Mesothelial cell of epicardium (in vitro differentiated cells): ENCODE measurements around the gene OR2V2. TPM values are rescaled to one million over a fixed set of nuclear protein-coding genes. Genes with fewer than 3 reads are reported as not detected.

Source experiments
- DNase-seq, 2 experiments: peaks; one replicate each; pipeline ENCODE4 v3.0.0; 2021; ENCODE audit warnings: low spot score in 2 of 2; ENCODE audit not compliant: unreplicated experiment in 2 of 2
- H3K27ac Mint-ChIP-seq: 2 replicates; pipeline ENCODE4 v1.8.0; 2021; ENCODE audit warnings: mixed read lengths
- H3K27me3 Mint-ChIP-seq: 2 replicates; pipeline ENCODE4 v1.8.0; 2021; ENCODE audit warnings: low read depth, mixed read lengths
- H3K36me3 Mint-ChIP-seq: 2 replicates; pipeline ENCODE4 v1.8.0; 2021; ENCODE audit warnings: mixed read lengths
- H3K4me1 Mint-ChIP-seq: 2 replicates; pipeline ENCODE4 v1.8.0; 2021; ENCODE audit warnings: mixed read lengths
- H3K4me3 Mint-ChIP-seq: 2 replicates; pipeline ENCODE4 v1.8.0; 2021; ENCODE audit warnings: mild to moderate bottlenecking, moderate library complexity, mixed read lengths
- H3K9me3 Mint-ChIP-seq: 2 replicates; pipeline ENCODE4 v1.8.0; 2021; ENCODE audit warnings: mixed read lengths
- total RNA-seq: library from RNA; stranded (reverse); gene quantifications from 3 replicates; pipeline ENCODE4 v1.2.1, GENCODE V29; 2021
- TF ChIP-seq, protein P1 (sequence below): fragments of 200-600 bp; sonication (generic); IDR thresholded peaks from one replicate; pipeline ENCODE4 v1.5.0; 2021; ENCODE audit warnings: antibody characterized with exemption; ENCODE audit not compliant: unreplicated experiment

The OR2V2 gene
- total RNA-seq, 1 donor from 2014 or later, result not detected

DNA sequence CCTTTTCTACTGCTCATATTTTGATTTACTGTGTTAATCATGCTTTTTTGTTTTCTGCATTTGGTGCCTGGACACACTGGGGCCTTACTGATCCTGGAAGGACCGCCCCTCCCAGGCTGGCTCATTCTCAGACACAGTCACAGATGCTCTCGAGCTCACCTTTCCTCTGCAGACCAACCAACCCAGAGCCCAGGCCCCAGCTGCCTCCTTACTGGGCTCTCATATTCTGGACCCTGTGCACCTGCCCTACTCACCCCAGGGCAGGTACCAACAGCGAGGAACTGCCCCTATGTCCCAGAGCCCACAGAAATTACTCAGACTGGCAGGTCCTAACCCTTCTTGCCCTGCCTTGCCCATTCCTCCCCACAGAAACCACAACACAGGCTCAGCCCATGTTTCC is 6.6 kb upstream of the OR2V2 start:
- no peak overlapping the region for H3K4me3 Mint-ChIP-seq
- TF ChIP-seq, protein P1, sequence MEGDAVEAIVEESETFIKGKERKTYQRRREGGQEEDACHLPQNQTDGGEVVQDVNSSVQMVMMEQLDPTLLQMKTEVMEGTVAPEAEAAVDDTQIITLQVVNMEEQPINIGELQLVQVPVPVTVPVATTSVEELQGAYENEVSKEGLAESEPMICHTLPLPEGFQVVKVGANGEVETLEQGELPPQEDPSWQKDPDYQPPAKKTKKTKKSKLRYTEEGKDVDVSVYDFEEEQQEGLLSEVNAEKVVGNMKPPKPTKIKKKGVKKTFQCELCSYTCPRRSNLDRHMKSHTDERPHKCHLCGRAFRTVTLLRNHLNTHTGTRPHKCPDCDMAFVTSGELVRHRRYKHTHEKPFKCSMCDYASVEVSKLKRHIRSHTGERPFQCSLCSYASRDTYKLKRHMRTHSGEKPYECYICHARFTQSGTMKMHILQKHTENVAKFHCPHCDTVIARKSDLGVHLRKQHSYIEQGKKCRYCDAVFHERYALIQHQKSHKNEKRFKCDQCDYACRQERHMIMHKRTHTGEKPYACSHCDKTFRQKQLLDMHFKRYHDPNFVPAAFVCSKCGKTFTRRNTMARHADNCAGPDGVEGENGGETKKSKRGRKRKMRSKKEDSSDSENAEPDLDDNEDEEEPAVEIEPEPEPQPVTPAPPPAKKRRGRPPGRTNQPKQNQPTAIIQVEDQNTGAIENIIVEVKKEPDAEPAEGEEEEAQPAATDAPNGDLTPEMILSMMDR, result no peak
- no peaks in the 10 kb centered on the region for H3K36me3 Mint-ChIP-seq
- H3K27ac Mint-ChIP-seq, result no peak overlapping the region
- no peaks in the 10 kb centered on the region for H3K4me1 Mint-ChIP-seq
- peaks cover 25% of the 10 kb centered on the region for H3K9me3 Mint-ChIP-seq
- peaks cover 44% of the 10 kb centered on the region for H3K27me3 Mint-ChIP-seq
- DNase-seq, result no peak

DNA sequence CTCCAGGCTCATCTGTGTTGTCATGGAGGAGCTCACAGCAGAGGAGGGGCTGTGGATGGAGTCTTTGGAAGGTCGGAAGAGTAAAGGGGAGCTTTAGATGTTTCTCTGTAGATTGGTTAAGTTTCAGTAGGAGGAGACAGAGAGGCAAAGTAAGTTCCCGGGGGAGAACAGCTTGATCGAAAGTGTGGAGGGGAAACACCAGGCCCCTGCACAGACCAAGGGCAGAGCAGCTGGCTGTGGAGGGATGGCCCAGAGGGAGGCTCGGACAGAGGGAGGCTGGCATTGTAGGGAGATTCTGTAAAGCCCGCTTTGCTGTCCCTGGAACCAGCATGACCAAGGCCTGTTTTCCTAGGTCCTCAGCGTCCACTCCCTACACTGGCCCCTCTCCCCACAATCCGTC is 5.3 kb upstream of the OR2V2 start:
- Mint-ChIP-seq H3K27ac (no peak overlapping the region), H3K36me3 (no peaks in the 10 kb centered on the region), H3K27me3 (peaks cover 51% of the 10 kb centered on the region), H3K4me3 (no peak overlapping the region), H3K4me1 (no peaks in the 10 kb centered on the region), H3K9me3 (peaks cover 33% of the 10 kb centered on the region)
- TF ChIP-seq, protein P1, result no peak
- DNase-seq, result no peak

GRCh38 chr5:181145133-181145532 is 2.3 kb upstream of the OR2V2 start:
- TF ChIP-seq, protein P1, result no peak
- Mint-ChIP-seq H3K36me3 (no peaks in the 10 kb centered on the region), H3K4me3 (no peak overlapping the region), H3K4me1 (no peaks in the 10 kb centered on the region), H3K27ac (no peak overlapping the region), H3K27me3 (peaks cover 67% of the 10 kb centered on the region), H3K9me3 (peaks cover 19% of the 10 kb centered on the region)
- no peak for DNase-seq

DNA sequence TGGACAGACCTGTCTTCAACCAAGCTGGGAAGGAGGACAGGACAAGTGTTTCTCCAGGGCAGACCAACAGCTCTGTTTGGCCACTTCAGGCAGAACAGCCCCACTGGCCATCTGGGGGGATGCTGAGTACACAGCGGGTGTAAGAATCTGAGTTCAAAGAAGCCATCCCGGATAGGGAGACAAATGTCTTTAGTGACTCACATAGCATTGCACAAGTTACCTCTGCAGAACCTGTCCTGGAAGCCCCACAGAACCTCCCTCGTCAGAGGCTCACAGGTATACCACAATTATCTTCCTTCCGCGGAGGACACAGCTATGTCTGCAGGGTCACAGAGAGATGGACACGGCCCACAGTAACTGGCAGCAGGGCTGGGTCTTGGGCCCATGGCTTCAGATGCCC is 2.0 kb downstream of the OR2V2 start:
- H3K36me3 Mint-ChIP-seq, result no peaks in the 10 kb centered on the region
- no peak overlapping the region for H3K27ac Mint-ChIP-seq
- peaks cover 1% of the 10 kb centered on the region for H3K4me1 Mint-ChIP-seq
- TF ChIP-seq, protein P1, result no peak
- H3K4me3 Mint-ChIP-seq, result no peak overlapping the region
- no peak for DNase-seq
- peaks cover 14% of the 10 kb centered on the region for H3K9me3 Mint-ChIP-seq
- H3K27me3 Mint-ChIP-seq, result peaks cover 66% of the 10 kb centered on the region

DNA sequence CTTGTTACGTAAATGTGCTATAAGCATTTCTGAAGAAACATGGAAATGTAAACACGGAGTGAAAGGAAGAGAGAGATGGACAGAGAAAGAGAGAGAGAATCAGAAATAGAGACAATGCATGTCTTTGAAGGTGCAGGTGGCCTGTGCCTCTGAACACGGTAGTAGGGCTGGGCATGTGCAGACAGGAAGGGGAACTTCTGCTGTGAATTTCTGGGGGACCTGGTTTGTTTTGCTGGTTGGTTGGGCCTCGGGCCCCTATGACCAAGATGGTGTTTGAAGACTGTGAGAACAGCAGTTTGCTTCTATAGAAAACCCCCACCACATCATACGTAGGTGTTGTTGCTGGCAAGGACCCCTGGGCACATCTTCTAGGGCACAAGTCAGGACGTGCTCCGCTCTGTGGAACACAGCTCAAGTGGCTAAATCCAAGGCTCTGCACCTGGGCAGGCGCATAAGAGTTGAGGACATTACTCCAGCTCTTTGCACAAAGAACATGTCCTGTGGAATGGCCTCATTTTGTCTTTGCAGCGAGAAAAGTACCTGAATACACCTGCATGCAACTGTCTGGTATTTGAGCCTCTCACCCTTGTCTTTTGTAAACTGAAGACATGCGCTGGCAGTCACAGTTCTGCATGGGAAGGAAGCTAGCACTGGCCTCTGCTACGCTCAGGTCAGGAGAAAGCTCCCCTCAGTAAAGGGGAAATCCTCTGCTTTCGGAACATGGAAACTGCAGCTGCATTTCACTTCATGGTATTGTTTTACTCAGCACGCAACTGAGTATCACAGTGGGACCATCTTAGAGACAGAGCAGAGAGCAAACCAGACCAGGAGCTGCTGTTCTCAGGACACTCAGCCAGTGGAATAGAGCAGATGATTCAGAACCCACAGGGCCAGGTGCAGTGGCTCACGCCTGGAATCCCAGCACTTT is 2.7 kb downstream of the OR2V2 start:
- Mint-ChIP-seq H3K4me3 (no peak overlapping the region), H3K27ac (no peak overlapping the region)

More for the DNA sequence above, 2.7 kb downstream of the OR2V2 start:
- TF ChIP-seq, protein P1, result no peak
- Mint-ChIP-seq H3K27me3 (peaks cover 67% of the 10 kb centered on the region), H3K9me3 (peaks cover 10% of the 10 kb centered on the region), H3K36me3 (no peaks in the 10 kb centered on the region), H3K4me1 (peaks cover 1% of the 10 kb centered on the region)
- DNase-seq, result no peak
